ENCODE results near the gene KLHL40.
"Not testable (repeated sequence)": the region's sequence is repeated elsewhere in the genome, so short reads cannot be mapped to it uniquely, and the experiment has no call there.

KLHL40 gene

GRCh38 chr3:42719002-42719401 lies 33.7 kb downstream of the KLHL40 start:
- no peak overlapping the region for H3K4me3 ChIP-seq (ENCODE audit: low read depth, low read length)
- H3K27me3 ChIP-seq (ENCODE audit: control insufficient read depth, insufficient read depth, low read length), result no peaks in the 10 kb centered on the region
- no peak overlapping the region for H3K9ac ChIP-seq (ENCODE audit: low read depth, low read length)
- no peaks in the 10 kb centered on the region for H3K4me1 ChIP-seq (ENCODE audit: control insufficient read depth, insufficient read depth, low read length)
- H3K27ac ChIP-seq (ENCODE audit: low read depth, low read length), result no peak overlapping the region
- H3K9me3 ChIP-seq (ENCODE audit: control insufficient read depth, insufficient read depth, low read length), result no peaks in the 10 kb centered on the region; the same call in 1 of the 2 replicates
- H3K36me3 ChIP-seq (ENCODE audit: control insufficient read depth, insufficient read depth, low read length), result no peaks in the 10 kb centered on the region

GRCh38 chr3:42720126-42720525 lies 34.8 kb downstream of the KLHL40 start:
- H3K4me1 ChIP-seq (ENCODE audit: control insufficient read depth, insufficient read depth, low read length), result no peaks in the 10 kb centered on the region
- no peaks in the 10 kb centered on the region for H3K36me3 ChIP-seq (ENCODE audit: control insufficient read depth, insufficient read depth, low read length)
- H3K4me3 ChIP-seq (ENCODE audit: low read depth, low read length), result no peak overlapping the region
- H3K9ac ChIP-seq (ENCODE audit: low read depth, low read length), result no peak overlapping the region
- H3K9me3 ChIP-seq (ENCODE audit: control insufficient read depth, insufficient read depth, low read length), result no peaks in the 10 kb centered on the region; the same call in 1 of the 2 replicates
- H3K27me3 ChIP-seq (ENCODE audit: control insufficient read depth, insufficient read depth, low read length), result no peaks in the 10 kb centered on the region
- H3K27ac ChIP-seq (ENCODE audit: low read depth, low read length), result no peak overlapping the region

- H3K27me3 ChIP-seq (ENCODE audit: control insufficient read depth, insufficient read depth, low read length), result no peaks in the 10 kb centered on the region
- no peaks in the 10 kb centered on the region for H3K4me1 ChIP-seq (ENCODE audit: control insufficient read depth, insufficient read depth, low read length)
- no peaks in the 10 kb centered on the region for H3K36me3 ChIP-seq (ENCODE audit: control insufficient read depth, insufficient read depth, low read length)
- H3K9ac ChIP-seq (ENCODE audit: low read depth, low read length), result no peak overlapping the region
- H3K4me3 ChIP-seq (ENCODE audit: low read depth, low read length), result no peak overlapping the region
- H3K27ac ChIP-seq (ENCODE audit: low read depth, low read length), result no peak overlapping the region
- no peaks in the 10 kb centered on the region; the same call in 1 of the 2 replicates for H3K9me3 ChIP-seq (ENCODE audit: control insufficient read depth, insufficient read depth, low read length)
Observed at GRCh38 chr3:42721690-42722089, 36.4 kb downstream of the KLHL40 start.

GRCh38 chr3:42722442-42722841 lies 37.1 kb downstream of the KLHL40 start:
- H3K36me3 ChIP-seq (ENCODE audit: control insufficient read depth, insufficient read depth, low read length); H3K4me1 ChIP-seq (ENCODE audit: control insufficient read depth, insufficient read depth, low read length); H3K27me3 ChIP-seq (ENCODE audit: control insufficient read depth, insufficient read depth, low read length); H3K9ac ChIP-seq (ENCODE audit: low read depth, low read length); H3K4me3 ChIP-seq (ENCODE audit: low read depth, low read length); H3K9me3 ChIP-seq (ENCODE audit: control insufficient read depth, insufficient read depth, low read length); H3K27ac ChIP-seq (ENCODE audit: low read depth, low read length): not testable (repeated sequence)

- H3K9ac ChIP-seq (ENCODE audit: low read depth, low read length), result no peak overlapping the region
- H3K4me3 ChIP-seq (ENCODE audit: low read depth, low read length), result no peak overlapping the region
Observed at GRCh38 chr3:42723219-42723618, 37.9 kb downstream of the KLHL40 start.

GRCh38 chr3:42725454-42725853 lies 40.1 kb downstream of the KLHL40 start:
- H3K36me3 ChIP-seq (ENCODE audit: control insufficient read depth, insufficient read depth, low read length), result no peaks in the 10 kb centered on the region
- H3K27ac ChIP-seq (ENCODE audit: low read depth, low read length), result no peak overlapping the region
- no peaks in the 10 kb centered on the region for H3K27me3 ChIP-seq (ENCODE audit: control insufficient read depth, insufficient read depth, low read length)
- H3K9ac ChIP-seq (ENCODE audit: low read depth, low read length), result no peak overlapping the region
- H3K4me1 ChIP-seq (ENCODE audit: control insufficient read depth, insufficient read depth, low read length), result peaks cover 7% of the 10 kb centered on the region; the same call in 1 of the 2 replicates
- H3K4me3 ChIP-seq (ENCODE audit: low read depth, low read length), result no peak overlapping the region
- no peaks in the 10 kb centered on the region; the same call in 1 of the 2 replicates for H3K9me3 ChIP-seq (ENCODE audit: control insufficient read depth, insufficient read depth, low read length)

More at GRCh38 chr3:42723219-42723618, 37.9 kb downstream of the KLHL40 start:
- no peak overlapping the region for H3K27ac ChIP-seq (ENCODE audit: low read depth, low read length)
- peaks cover 7% of the 10 kb centered on the region; the same call in 1 of the 2 replicates for H3K4me1 ChIP-seq (ENCODE audit: control insufficient read depth, insufficient read depth, low read length)
- no peaks in the 10 kb centered on the region; the same call in 1 of the 2 replicates for H3K9me3 ChIP-seq (ENCODE audit: control insufficient read depth, insufficient read depth, low read length)
- no peaks in the 10 kb centered on the region for H3K36me3 ChIP-seq (ENCODE audit: control insufficient read depth, insufficient read depth, low read length)
- no peaks in the 10 kb centered on the region for H3K27me3 ChIP-seq (ENCODE audit: control insufficient read depth, insufficient read depth, low read length)

GRCh38 chr3:42728056-42728455 lies 42.7 kb downstream of the KLHL40 start:
- no peak overlapping the region for H3K9ac ChIP-seq (ENCODE audit: low read depth, low read length)
- no peaks in the 10 kb centered on the region for H3K36me3 ChIP-seq (ENCODE audit: control insufficient read depth, insufficient read depth, low read length)
- no peaks in the 10 kb centered on the region for H3K9me3 ChIP-seq (ENCODE audit: control insufficient read depth, insufficient read depth, low read length)
- H3K27me3 ChIP-seq (ENCODE audit: control insufficient read depth, insufficient read depth, low read length), result no peaks in the 10 kb centered on the region
- no peak overlapping the region for H3K27ac ChIP-seq (ENCODE audit: low read depth, low read length)
- H3K4me3 ChIP-seq (ENCODE audit: low read depth, low read length), result no peak overlapping the region
- H3K4me1 ChIP-seq (ENCODE audit: control insufficient read depth, insufficient read depth, low read length), result peaks cover 11% of the 10 kb centered on the region; the same call in 1 of the 2 replicates

- H3K27me3 ChIP-seq (ENCODE audit: control insufficient read depth, insufficient read depth, low read length), result no peaks in the 10 kb centered on the region
- H3K4me3 ChIP-seq (ENCODE audit: low read depth, low read length), result no peak overlapping the region
- peaks cover 19% of the 10 kb centered on the region; the same call in 1 of the 2 replicates for H3K4me1 ChIP-seq (ENCODE audit: control insufficient read depth, insufficient read depth, low read length)
- H3K27ac ChIP-seq (ENCODE audit: low read depth, low read length), result no peak overlapping the region
- no peak overlapping the region for H3K9ac ChIP-seq (ENCODE audit: low read depth, low read length)
- H3K9me3 ChIP-seq (ENCODE audit: control insufficient read depth, insufficient read depth, low read length), result no peaks in the 10 kb centered on the region
- H3K36me3 ChIP-seq (ENCODE audit: control insufficient read depth, insufficient read depth, low read length), result no peaks in the 10 kb centered on the region
Observed at GRCh38 chr3:42728668-42729364, 43.5 kb downstream of the KLHL40 start.

- no peaks in the 10 kb centered on the region for H3K9me3 ChIP-seq (ENCODE audit: control insufficient read depth, insufficient read depth, low read length)
- H3K27ac ChIP-seq (ENCODE audit: low read depth, low read length), result no peak overlapping the region
- no peak overlapping the region for H3K9ac ChIP-seq (ENCODE audit: low read depth, low read length)
- no peaks in the 10 kb centered on the region for H3K36me3 ChIP-seq (ENCODE audit: control insufficient read depth, insufficient read depth, low read length)
- no peak overlapping the region for H3K4me3 ChIP-seq (ENCODE audit: low read depth, low read length)
- no peaks in the 10 kb centered on the region for H3K27me3 ChIP-seq (ENCODE audit: control insufficient read depth, insufficient read depth, low read length)
- H3K4me1 ChIP-seq (ENCODE audit: control insufficient read depth, insufficient read depth, low read length), result peaks cover 25% of the 10 kb centered on the region; the same call in 1 of the 2 replicates
Observed at GRCh38 chr3:42729404-42730145, 44.2 kb downstream of the KLHL40 start.

- Histone ChIP-seq H3K4me3 (ENCODE audit: low read depth, low read length) (no peak overlapping the region), H3K36me3 (ENCODE audit: control insufficient read depth, insufficient read depth, low read length) (no peaks in the 10 kb centered on the region), H3K27me3 (ENCODE audit: control insufficient read depth, insufficient read depth, low read length) (no peaks in the 10 kb centered on the region), H3K27ac (ENCODE audit: low read depth, low read length) (no peak overlapping the region), H3K9ac (ENCODE audit: low read depth, low read length) (no peak overlapping the region), H3K9me3 (ENCODE audit: control insufficient read depth, insufficient read depth, low read length) (no peaks in the 10 kb centered on the region), H3K4me1 (ENCODE audit: control insufficient read depth, insufficient read depth, low read length) (peaks cover 25% of the 10 kb centered on the region; the same call in 1 of the 2 replicates)
Observed at GRCh38 chr3:42730294-42730693, 45.0 kb downstream of the KLHL40 start.

All from HUES48 (cell line).